HEK293 (cell line): ENCODE results near the gene PSTPIP1.

ENCODE experiments used
- CTCF ChIA-PET: fragments of 350-600 bp; formaldehyde crosslinking; extraction: SDS; loops from one replicate; lab custom pipeline; 2021; ENCODE audit warnings: antibody characterized with exemption; lab: Yijun Ruan, JAX
- POLR2A ChIA-PET: fragments of 300-600 bp; formaldehyde crosslinking; extraction: SDS; loops from one replicate; lab custom pipeline; 2020; ENCODE audit warnings: antibody characterized with exemption, inconsistent platforms; lab: Yijun Ruan, JAX
- H3K27ac ChIP-seq: fragments of 200-500 bp; sonication (Bioruptor generic); 2 replicates; pipeline ENCODE4 v1.5.1; 2014; ENCODE audit warnings: low read depth, low read length, control low read depth, inconsistent platforms; ENCODE audit errors: extremely low read depth
- H3K36me3 ChIP-seq, 2 experiments: fragments of 200-500 bp in 1 of 2; sonication (Bioruptor generic) in 1 of 2; 1 replicate in 1 of 2; 2 replicates in 1 of 2; pipeline ENCODE4 v1.5.1; 2014 to 2017; ENCODE audit warnings: inconsistent platforms in 2 of 2, low read length in 2 of 2; ENCODE audit not compliant: control insufficient read depth in 2 of 2, insufficient read depth in 1 of 2
- H3K4me1 ChIP-seq: fragments of 200-500 bp; sonication (Bioruptor generic); 2 replicates; pipeline ENCODE4 v1.5.1; 2014; ENCODE audit warnings: mild to moderate bottlenecking, low read length, inconsistent platforms; ENCODE audit not compliant: control insufficient read depth, insufficient read depth
- H3K4me3 ChIP-seq: 2 replicates; pipeline ENCODE4 v1.5.1; 2011; ENCODE audit warnings: low read depth, mild to moderate bottlenecking, control low read depth, low read length, moderate library complexity
- H3K9me3 ChIP-seq: fragments of 200-500 bp; sonication (Bioruptor generic); 2 replicates; pipeline ENCODE4 v1.5.1; 2014; ENCODE audit warnings: low read depth, low read length, inconsistent platforms; ENCODE audit not compliant: control insufficient read depth, insufficient read depth
- SCRT1 ChIP-seq: fragments of 450-650 bp; formaldehyde crosslinking; IDR thresholded peaks from 2 replicates; pipeline ENCODE4 v1.5.1; 2016; ENCODE audit warnings: missing biosample characterization, missing genetic modification characterization, borderline replicate concordance
- SCRT2 ChIP-seq: fragments of 450-650 bp; formaldehyde crosslinking; IDR thresholded peaks from 2 replicates; pipeline ENCODE4 v1.5.1; 2016; ENCODE audit warnings: missing biosample characterization, missing genetic modification characterization
- SP7 ChIP-seq: fragments of 450-650 bp; formaldehyde crosslinking; IDR thresholded peaks from 2 replicates; pipeline ENCODE4 v1.5.1; 2016; ENCODE audit warnings: missing biosample characterization, missing genetic modification characterization
- ZBTB48 ChIP-seq: fragments of 450-650 bp; formaldehyde crosslinking; IDR thresholded peaks from 2 replicates; pipeline ENCODE4 v1.5.1; 2016; ENCODE audit warnings: missing biosample characterization, missing genetic modification characterization
- ZBTB7A ChIP-seq: fragments of 450-650 bp; formaldehyde crosslinking; IDR thresholded peaks from 2 replicates; pipeline ENCODE4 v1.5.1; 2016; ENCODE audit warnings: low read depth, missing biosample characterization, missing genetic modification characterization
- ZNF10 ChIP-seq: fragments of 450-650 bp; formaldehyde crosslinking; IDR thresholded peaks from 2 replicates; pipeline ENCODE4 v1.5.1; 2017; ENCODE audit warnings: missing biosample characterization, missing genetic modification characterization
- ZNF169 ChIP-seq: fragments of 450-650 bp; formaldehyde crosslinking; IDR thresholded peaks from 2 replicates; pipeline ENCODE4 v1.5.1; 2016; ENCODE audit warnings: missing biosample characterization, missing genetic modification characterization
- ZNF239 ChIP-seq: fragments of 450-650 bp; formaldehyde crosslinking; IDR thresholded peaks from 2 replicates; pipeline ENCODE4 v1.5.1; 2016; ENCODE audit warnings: missing biosample characterization, missing genetic modification characterization
- ZNF24 ChIP-seq: fragments of 450-650 bp; formaldehyde crosslinking; IDR thresholded peaks from 2 replicates; pipeline ENCODE4 v1.5.1; 2016; ENCODE audit warnings: missing biosample characterization, missing genetic modification characterization
- ZNF394 ChIP-seq: fragments of 450-650 bp; formaldehyde crosslinking; IDR thresholded peaks from 2 replicates; pipeline ENCODE4 v1.5.1; 2016; ENCODE audit warnings: missing biosample characterization, missing genetic modification characterization, mild to moderate bottlenecking, moderate library complexity, borderline replicate concordance
- ZNF404 ChIP-seq: fragments of 450-650 bp; formaldehyde crosslinking; IDR thresholded peaks from 2 replicates; pipeline ENCODE4 v1.5.1; 2017; ENCODE audit warnings: missing biosample characterization, missing genetic modification characterization
- ZNF423 ChIP-seq: fragments of 450-650 bp; formaldehyde crosslinking; IDR thresholded peaks from 2 replicates; pipeline ENCODE4 v1.5.1; 2016; ENCODE audit warnings: missing biosample characterization, missing genetic modification characterization
- ZNF555 ChIP-seq: fragments of 450-650 bp; formaldehyde crosslinking; conservative IDR thresholded peaks from 2 replicates; pipeline ENCODE4 v1.5.1; 2017; ENCODE audit warnings: missing biosample characterization, mild to moderate bottlenecking, missing genetic modification characterization, inconsistent platforms
- ZNF670 ChIP-seq: fragments of 450-650 bp; formaldehyde crosslinking; IDR thresholded peaks from 2 replicates; pipeline ENCODE4 v1.5.1; 2016; ENCODE audit warnings: missing biosample characterization, missing genetic modification characterization, low read depth
- ZNF677 ChIP-seq: fragments of 450-650 bp; IDR thresholded peaks from 2 replicates; pipeline ENCODE4 v1.5.0; 2018; ENCODE audit warnings: missing biosample characterization, mild to moderate bottlenecking, missing genetic modification characterization, moderate library complexity
- ZNF701 ChIP-seq: fragments of 450-650 bp; formaldehyde crosslinking; IDR thresholded peaks from 2 replicates; pipeline ENCODE4 v1.5.1; 2016; ENCODE audit warnings: missing biosample characterization, missing genetic modification characterization
- ZNF785 ChIP-seq: fragments of 450-650 bp; formaldehyde crosslinking; IDR thresholded peaks from 2 replicates; pipeline ENCODE4 v1.5.1; 2016; ENCODE audit warnings: missing biosample characterization, missing genetic modification characterization
- ZSCAN16 ChIP-seq: fragments of 450-650 bp; formaldehyde crosslinking; IDR thresholded peaks from 2 replicates; pipeline ENCODE4 v1.5.1; 2016; ENCODE audit warnings: missing biosample characterization, missing genetic modification characterization
- TF ChIP-seq, protein P1 (sequence below): fragments of 450-650 bp; formaldehyde crosslinking; IDR thresholded peaks from 2 replicates; pipeline ENCODE4 v1.5.1; 2016; ENCODE audit warnings: missing biosample characterization, missing genetic modification characterization, borderline replicate concordance
- TF ChIP-seq, protein P2 (sequence below): fragments of 450-650 bp; formaldehyde crosslinking; IDR thresholded peaks from 2 replicates; pipeline ENCODE4 v1.5.1; 2016; ENCODE audit warnings: missing biosample characterization, missing genetic modification characterization, borderline replicate concordance

PSTPIP1 gene

DNA sequence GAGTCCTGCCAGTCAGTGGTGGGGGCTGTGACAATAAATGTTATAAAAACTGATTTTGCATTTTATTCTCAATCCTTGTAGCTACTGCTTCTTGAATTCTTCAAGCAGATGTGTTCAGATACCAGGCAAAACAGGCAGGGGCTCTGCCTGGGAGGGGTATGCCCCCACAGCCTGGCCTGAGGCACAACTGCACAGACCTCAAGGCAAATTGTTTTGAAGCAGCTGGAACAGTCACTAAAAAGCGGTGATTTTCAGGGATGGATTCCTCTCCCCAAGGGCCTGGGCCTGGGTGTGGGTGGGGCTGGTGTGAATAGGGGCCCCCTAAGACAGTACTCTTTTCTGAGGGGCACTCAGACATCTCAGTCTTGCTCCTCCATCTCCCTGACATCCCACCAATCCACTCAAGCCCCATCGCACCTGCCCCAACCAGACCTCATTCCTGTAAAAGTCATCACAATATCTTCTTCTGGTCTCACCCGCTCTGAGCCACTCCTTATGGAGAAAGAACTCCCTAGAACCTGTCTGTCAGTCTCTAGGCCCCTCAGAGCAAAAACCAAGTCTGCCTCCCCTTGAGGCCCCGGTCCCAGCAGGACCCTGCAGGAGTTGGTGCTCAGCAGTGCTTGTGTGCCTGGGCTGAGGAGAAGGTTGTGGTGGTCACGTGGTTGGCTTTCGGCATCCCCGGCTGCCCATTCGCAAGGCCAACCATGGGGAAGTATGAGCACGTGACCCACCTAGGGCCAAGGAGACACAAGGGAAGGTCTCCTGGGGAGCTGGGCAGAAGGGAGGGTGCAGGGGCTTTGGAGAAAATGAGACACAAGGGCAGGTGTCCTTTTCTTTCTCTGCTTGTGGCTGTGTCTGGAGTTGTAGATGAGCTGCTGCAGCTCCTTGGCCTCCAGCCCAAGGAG, 2.9 kb upstream of the PSTPIP1 start:
- Histone ChIP-seq H3K36me3 (no peaks in the 10 kb centered on the region), H3K27ac (no peak overlapping the region), H3K4me1 (no peaks in the 10 kb centered on the region), H3K9me3 (no peaks in the 10 kb centered on the region), H3K4me3 (no peak overlapping the region)
- TF ChIP-seq ZNF677 (tag by site-specific recombination) (no peak), ZNF24 (no peak), ZBTB7A (tag by site-specific recombination) (no peak), SCRT1 (tag by site-specific recombination) (no peak), ZNF394 (tag by site-specific recombination) (no peak), ZNF10 (tag by site-specific recombination) (no peak), ZSCAN16 (tag by site-specific recombination) (no peak), ZNF169 (tag by site-specific recombination) (no peak), ZNF785 (tag by site-specific recombination) (no peak), ZNF239 (tag by site-specific recombination) (no peak), ZNF423 (no peak), ZNF670 (tag by site-specific recombination) (no peak), ZNF701 (tag by site-specific recombination) (no peak), ZBTB48 (tag by site-specific recombination) (no peak), ZNF404 (tag by site-specific recombination) (no peak)
- TF ChIP-seq, protein P1, sequence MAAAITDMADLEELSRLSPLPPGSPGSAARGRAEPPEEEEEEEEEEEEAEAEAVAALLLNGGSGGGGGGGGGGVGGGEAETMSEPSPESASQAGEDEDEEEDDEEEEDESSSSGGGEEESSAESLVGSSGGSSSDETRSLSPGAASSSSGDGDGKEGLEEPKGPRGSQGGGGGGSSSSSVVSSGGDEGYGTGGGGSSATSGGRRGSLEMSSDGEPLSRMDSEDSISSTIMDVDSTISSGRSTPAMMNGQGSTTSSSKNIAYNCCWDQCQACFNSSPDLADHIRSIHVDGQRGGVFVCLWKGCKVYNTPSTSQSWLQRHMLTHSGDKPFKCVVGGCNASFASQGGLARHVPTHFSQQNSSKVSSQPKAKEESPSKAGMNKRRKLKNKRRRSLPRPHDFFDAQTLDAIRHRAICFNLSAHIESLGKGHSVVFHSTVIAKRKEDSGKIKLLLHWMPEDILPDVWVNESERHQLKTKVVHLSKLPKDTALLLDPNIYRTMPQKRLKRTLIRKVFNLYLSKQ (tag by site-specific recombination), result no peak
- TF ChIP-seq, protein P2, sequence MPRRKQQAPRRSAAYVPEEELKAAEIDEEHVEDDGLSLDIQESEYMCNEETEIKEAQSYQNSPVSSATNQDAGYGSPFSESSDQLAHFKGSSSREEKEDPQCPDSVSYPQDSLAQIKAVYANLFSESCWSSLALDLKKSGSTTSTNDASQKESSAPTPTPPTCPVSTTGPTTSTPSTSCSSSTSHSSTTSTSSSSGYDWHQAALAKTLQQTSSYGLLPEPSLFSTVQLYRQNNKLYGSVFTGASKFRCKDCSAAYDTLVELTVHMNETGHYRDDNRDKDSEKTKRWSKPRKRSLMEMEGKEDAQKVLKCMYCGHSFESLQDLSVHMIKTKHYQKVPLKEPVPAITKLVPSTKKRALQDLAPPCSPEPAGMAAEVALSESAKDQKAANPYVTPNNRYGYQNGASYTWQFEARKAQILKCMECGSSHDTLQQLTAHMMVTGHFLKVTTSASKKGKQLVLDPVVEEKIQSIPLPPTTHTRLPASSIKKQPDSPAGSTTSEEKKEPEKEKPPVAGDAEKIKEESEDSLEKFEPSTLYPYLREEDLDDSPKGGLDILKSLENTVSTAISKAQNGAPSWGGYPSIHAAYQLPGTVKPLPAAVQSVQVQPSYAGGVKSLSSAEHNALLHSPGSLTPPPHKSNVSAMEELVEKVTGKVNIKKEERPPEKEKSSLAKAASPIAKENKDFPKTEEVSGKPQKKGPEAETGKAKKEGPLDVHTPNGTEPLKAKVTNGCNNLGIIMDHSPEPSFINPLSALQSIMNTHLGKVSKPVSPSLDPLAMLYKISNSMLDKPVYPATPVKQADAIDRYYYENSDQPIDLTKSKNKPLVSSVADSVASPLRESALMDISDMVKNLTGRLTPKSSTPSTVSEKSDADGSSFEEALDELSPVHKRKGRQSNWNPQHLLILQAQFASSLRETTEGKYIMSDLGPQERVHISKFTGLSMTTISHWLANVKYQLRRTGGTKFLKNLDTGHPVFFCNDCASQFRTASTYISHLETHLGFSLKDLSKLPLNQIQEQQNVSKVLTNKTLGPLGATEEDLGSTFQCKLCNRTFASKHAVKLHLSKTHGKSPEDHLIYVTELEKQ (tag by site-specific recombination), result no peak
- POLR2A ChIA-PET, result no interaction called here
- CTCF ChIA-PET, result interaction anchor here (0.6 kb wide), 1 partner anchor 33 kb away, joined by 3 read pairs; no protein-coding TSS in a partner anchor

DNA sequence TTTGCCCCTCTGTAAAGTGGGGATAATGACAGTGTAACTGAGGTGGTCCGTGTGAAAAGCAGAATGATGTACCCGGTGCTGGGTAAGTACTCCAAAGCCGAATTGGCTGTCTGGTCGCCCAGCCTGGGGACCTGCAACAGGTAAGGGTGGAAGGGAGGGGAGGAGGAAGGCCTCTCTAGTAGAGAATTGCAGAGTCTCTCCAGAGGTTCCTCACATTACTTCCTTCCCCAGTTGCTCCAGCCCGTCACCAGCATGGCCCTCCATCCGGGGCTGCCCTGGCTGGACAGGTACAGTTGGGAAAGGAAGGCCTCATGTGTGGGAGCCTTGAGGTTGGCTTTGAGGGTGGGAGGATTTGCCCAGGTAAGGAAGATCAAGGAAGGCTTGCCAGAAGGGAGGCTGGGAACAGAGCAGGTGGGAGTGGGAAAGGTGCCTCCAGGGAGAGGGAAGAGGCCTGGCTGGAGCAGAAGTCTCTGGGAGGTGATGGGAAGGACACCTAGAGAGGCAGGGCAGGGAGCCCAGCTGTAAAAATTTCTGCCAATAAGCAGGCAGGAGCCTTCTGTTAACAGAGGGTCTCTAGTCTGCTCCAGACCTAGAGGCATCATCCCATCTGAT, 1.7 kb upstream of the PSTPIP1 start:
- no peak overlapping the region for H3K4me3 ChIP-seq
- no peaks in the 10 kb centered on the region for H3K9me3 ChIP-seq
- no peaks in the 10 kb centered on the region for H3K36me3 ChIP-seq
- H3K4me1 ChIP-seq, result no peaks in the 10 kb centered on the region
- no peak overlapping the region for H3K27ac ChIP-seq
- CTCF ChIA-PET, result no interaction called here
- POLR2A ChIA-PET, result no interaction called here
- TF ChIP-seq ZNF555 (tag by site-specific recombination) (no peak), SCRT2 (tag by site-specific recombination) (peak; percentile 85), SCRT1 (tag by site-specific recombination) (peak; percentile 55; the same call in 1 of the 2 replicates), SP7 (tag by site-specific recombination) (no peak)
